ENCODE results near the gene CD82. TPM values are rescaled to one million over a fixed set of nuclear protein-coding genes. Genes with fewer than 3 reads are reported as not detected.

Gene CD82
- total RNA-seq (2022; extraction: Qiagen RNA extraction) = 4.0 to 10.8 TPM (median 5.8 TPM) in 5 replicates

GRCh38 chr11:44565211-44565952 lies at the start of gene CD82:
Gene CD82, plus strand, starts transcription at chr11:44565663. Its CDS starts 29,000 bp downstream, at chr11:44594663.

Other genes with a start within 250 kb of the CD82 start
- gene TSPAN18, start 161.3 kb downstream of the CD82 start, total RNA-seq (2022; extraction: Qiagen RNA extraction) = 3.1 to 5.1 TPM (median 4.8 TPM) in 5 replicates